ENCODE measurements around the gene GRIA4. TPM values are rescaled to one million over a fixed set of nuclear protein-coding genes. Genes with fewer than 3 reads are reported as not detected.

GRIA4 gene
- total RNA-seq, 1 experiment from 2014 or later, result not detected

- POLR2A ChIA-PET, result interaction anchor here (0.5 to 0.7 kb wide), 2 partner anchors 22 to 940 kb away, joined by 4 read pairs; no protein-coding TSS in a partner anchor
- BruUV-seq (replicated peaks), result no TSS peak
- H3K27ac Mint-ChIP-seq (ENCODE audit: low read depth, unreplicated experiment), result no peak overlapping the region
- TF ChIP-seq CTCF (IDR thresholded peaks at IDR 0.05; ENCODE audit: unreplicated experiment), result no peak
- no peak overlapping the region for H3K4me3 Mint-ChIP-seq (ENCODE audit: unreplicated experiment)
- no peaks in the 10 kb centered on the region for H3K36me3 Mint-ChIP-seq (ENCODE audit: insufficient read depth, unreplicated experiment)
- H3K27me3 Mint-ChIP-seq (ENCODE audit: insufficient read depth, unreplicated experiment), result no peaks in the 10 kb centered on the region
- H3K9me3 Mint-ChIP-seq (ENCODE audit: unreplicated experiment), result no peaks in the 10 kb centered on the region
- no peak for DNase-seq (ENCODE audit: unreplicated experiment)
- CTCF ChIA-PET, result no interaction called here
- intact Hi-C loops (cut with micrococcal nuclease), result no loop called here
- H3K4me1 Mint-ChIP-seq (ENCODE audit: insufficient read depth, unreplicated experiment), result no peaks in the 10 kb centered on the region
Measured at GRCh38 chr11:105786741-105787140, 176.9 kb downstream of the GRIA4 start.

- CTCF ChIA-PET, result interaction anchor here (0.6 to 0.8 kb wide), 2 partner anchors 312 to 843 kb away, joined by 3 read pairs; no protein-coding TSS in a partner anchor
- no peak for DNase-seq (ENCODE audit: unreplicated experiment)
- H3K9me3 Mint-ChIP-seq (ENCODE audit: unreplicated experiment), result no peaks in the 10 kb centered on the region
- H3K36me3 Mint-ChIP-seq (ENCODE audit: insufficient read depth, unreplicated experiment), result no peaks in the 10 kb centered on the region
- H3K4me1 Mint-ChIP-seq (ENCODE audit: insufficient read depth, unreplicated experiment), result no peaks in the 10 kb centered on the region
- H3K4me3 Mint-ChIP-seq (ENCODE audit: unreplicated experiment), result no peak overlapping the region
- no TSS peak for BruUV-seq (replicated peaks)
- TF ChIP-seq CTCF (IDR thresholded peaks at IDR 0.05; ENCODE audit: unreplicated experiment), result no peak
- intact Hi-C loops (cut with micrococcal nuclease), result no loop called here
- no peaks in the 10 kb centered on the region for H3K27me3 Mint-ChIP-seq (ENCODE audit: insufficient read depth, unreplicated experiment)
- no peak overlapping the region for H3K27ac Mint-ChIP-seq (ENCODE audit: low read depth, unreplicated experiment)
- POLR2A ChIA-PET, result interaction anchor here (0.7 to 0.9 kb wide), 2 partner anchors 8 to 17 kb away, joined by 3 read pairs; no protein-coding TSS in a partner anchor
Measured at GRCh38 chr11:105789579-105790420, 179.9 kb downstream of the GRIA4 start.

GRCh38 chr11:105790840-105791239, 181.0 kb downstream of the GRIA4 start:
- Mint-ChIP-seq H3K9me3 (ENCODE audit: unreplicated experiment) (no peaks in the 10 kb centered on the region), H3K36me3 (ENCODE audit: insufficient read depth, unreplicated experiment) (no peaks in the 10 kb centered on the region), H3K4me3 (ENCODE audit: unreplicated experiment) (no peak overlapping the region), H3K4me1 (ENCODE audit: insufficient read depth, unreplicated experiment) (no peaks in the 10 kb centered on the region), H3K27me3 (ENCODE audit: insufficient read depth, unreplicated experiment) (no peaks in the 10 kb centered on the region), H3K27ac (ENCODE audit: low read depth, unreplicated experiment) (no peak overlapping the region)
- ChIA-PET POLR2A (interaction anchor here (0.7 to 0.9 kb wide), 2 partner anchors 9 to 18 kb away, joined by 3 read pairs; no protein-coding TSS in a partner anchor), CTCF (no interaction called here)
- no TSS peak for BruUV-seq (replicated peaks)
- no peak for DNase-seq (ENCODE audit: unreplicated experiment)
- no peak for TF ChIP-seq CTCF (IDR thresholded peaks at IDR 0.05; ENCODE audit: unreplicated experiment)
- intact Hi-C loops (cut with micrococcal nuclease), result no loop called here

- no peak for TF ChIP-seq CTCF (IDR thresholded peaks at IDR 0.05; ENCODE audit: unreplicated experiment)
- Mint-ChIP-seq H3K9me3 (ENCODE audit: unreplicated experiment) (no peaks in the 10 kb centered on the region), H3K27me3 (ENCODE audit: insufficient read depth, unreplicated experiment) (no peaks in the 10 kb centered on the region), H3K36me3 (ENCODE audit: insufficient read depth, unreplicated experiment) (no peaks in the 10 kb centered on the region), H3K4me3 (ENCODE audit: unreplicated experiment) (no peak overlapping the region), H3K4me1 (ENCODE audit: insufficient read depth, unreplicated experiment) (no peaks in the 10 kb centered on the region), H3K27ac (ENCODE audit: low read depth, unreplicated experiment) (no peak overlapping the region)
- BruUV-seq (replicated peaks), result no TSS peak
- intact Hi-C loops (cut with micrococcal nuclease), result no loop called here
- no peak for DNase-seq (ENCODE audit: unreplicated experiment)
- POLR2A ChIA-PET, result no interaction called here
- CTCF ChIA-PET, result no interaction called here
Measured at GRCh38 chr11:105793092-105793491, 183.2 kb downstream of the GRIA4 start.
